Endodermal cell (in vitro differentiated cells): ENCODE data around the gene ZBTB39. TPM values are rescaled to one million over a fixed set of nuclear protein-coding genes. Genes with fewer than 3 reads are reported as not detected.

ENCODE experiments used
- DNase-seq: peaks from one replicate; pipeline ENCODE4 v3.0.0-alpha.2; 2017
- H3K27ac ChIP-seq: 2 replicates; pipeline ENCODE4 v1.5.1; 2013; ENCODE audit warnings: mild to moderate bottlenecking, low read depth, low read length, moderate library complexity
- H3K27me3 ChIP-seq: 2 replicates; pipeline ENCODE4 v1.6.1; 2013; ENCODE audit warnings: mild to moderate bottlenecking, low read length, moderate library complexity; ENCODE audit not compliant: insufficient read depth, control insufficient read depth, poor library complexity, severe bottlenecking
- H3K36me3 ChIP-seq: 2 replicates; pipeline ENCODE4 v1.7.0; 2013; ENCODE audit warnings: mild to moderate bottlenecking, low read length, moderate library complexity; ENCODE audit not compliant: control insufficient read depth, insufficient read depth
- H3K4me1 ChIP-seq: one replicate; pipeline ENCODE4 v1.7.0; 2013; ENCODE audit warnings: low read length; ENCODE audit not compliant: control insufficient read depth, insufficient read depth
- H3K4me3 ChIP-seq: 2 replicates; pipeline ENCODE4 v1.5.1; 2013; ENCODE audit warnings: mild to moderate bottlenecking, low read length, moderate library complexity
- H3K9ac ChIP-seq: 2 replicates; pipeline ENCODE4 v1.6.1; 2013; ENCODE audit warnings: mild to moderate bottlenecking, low read length, moderate library complexity; ENCODE audit not compliant: poor library complexity, severe bottlenecking; ENCODE audit errors: extremely low read depth
- H3K9me3 ChIP-seq: 2 replicates; pipeline ENCODE4 v1.6.1; 2013; ENCODE audit warnings: mild to moderate bottlenecking, low read length, moderate library complexity; ENCODE audit not compliant: control insufficient read depth
- H3K27ac Mint-ChIP-seq: 2 replicates; pipeline ENCODE4 v1.8.0; 2020; ENCODE audit warnings: mixed read lengths
- H3K27me3 Mint-ChIP-seq: 2 replicates; pipeline ENCODE4 v1.8.0; 2021; ENCODE audit warnings: mild to moderate bottlenecking, mixed read lengths; ENCODE audit not compliant: insufficient read depth
- H3K36me3 Mint-ChIP-seq: 2 replicates; pipeline ENCODE4 v1.8.0; 2020; ENCODE audit warnings: low read depth, mixed read lengths
- H3K4me1 Mint-ChIP-seq: 2 replicates; pipeline ENCODE4 v1.8.0; 2020; ENCODE audit warnings: mixed read lengths
- H3K4me3 Mint-ChIP-seq: 2 replicates; pipeline ENCODE4 v1.8.0; 2020; ENCODE audit warnings: mild to moderate bottlenecking, moderate library complexity, mixed read lengths
- H3K9me3 Mint-ChIP-seq: 2 replicates; pipeline ENCODE4 v1.8.0; 2020; ENCODE audit warnings: mild to moderate bottlenecking, mixed read lengths
- WGBS, 2 experiments: methylation state at CpG; one replicate each; pipeline versions ENCODE4 v1.1.5 to v1.1.7; 2013; ENCODE audit warnings: missing lambda C conversion rate in 2 of 2, mixed read lengths in 1 of 2; ENCODE audit not compliant: insufficient coverage in 1 of 2, insufficient read length in 1 of 2; 5-methylcytosine and 5-hydroxymethylcytosine counted together
- total RNA-seq, 2 donors: library from RNA; stranded (reverse); fragmentation: NEBNext Ultra II Directional in 1 of 2; extraction: Animal tissue kit (Norgen Biotek cat#: 25700) in 1 of 2; gene quantifications; 2 replicates in 1 of 2; 3 replicates in 1 of 2; pipeline ENCODE4 v1.2.1, GENCODE V29; 2021
- TF ChIP-seq, protein P1 (sequence below): fragments of 200-600 bp; sonication (generic); conservative IDR thresholded peaks from 2 replicates; pipeline ENCODE4 v1.5.0; 2021; ENCODE audit warnings: antibody characterized with exemption, mild to moderate bottlenecking

ZBTB39 gene
- total RNA-seq, 2 donors from 2014 or later = 22.1 to 25.7 TPM

DNA sequence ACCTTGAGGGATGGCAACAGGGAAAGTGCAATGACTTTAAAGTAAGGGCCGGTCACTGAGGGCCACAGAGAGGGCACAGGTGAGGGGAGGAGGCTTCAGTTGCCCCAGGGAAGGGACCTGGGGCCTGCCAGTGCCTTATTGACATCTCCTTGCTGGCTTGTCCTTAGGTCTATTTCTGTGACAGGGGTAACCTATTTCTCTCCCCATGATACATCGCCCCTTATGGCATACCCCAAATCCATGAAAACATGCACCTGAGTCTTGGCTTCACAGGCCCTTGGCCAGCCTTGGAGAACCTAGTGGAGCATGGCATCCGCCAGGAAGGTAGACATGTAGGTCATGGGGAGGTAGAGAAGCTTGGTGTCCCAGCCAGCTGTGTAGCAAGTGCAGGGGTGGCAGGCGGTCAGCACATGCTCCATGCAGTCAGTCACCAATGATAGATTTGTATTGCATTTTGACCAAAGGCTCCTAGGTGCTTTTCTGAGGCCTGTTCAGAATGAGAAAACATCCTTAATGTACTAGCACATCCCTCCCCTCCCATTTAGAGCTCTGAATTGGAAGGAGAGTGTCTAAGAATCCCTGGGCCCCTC is 25.3 kb downstream of the ZBTB39 start:
- Mint-ChIP-seq H3K27me3 (no peaks in the 10 kb centered on the region), H3K9me3 (no peaks in the 10 kb centered on the region), H3K36me3 (no peaks in the 10 kb centered on the region), H3K27ac (no peak overlapping the region), H3K4me1 (no peaks in the 10 kb centered on the region), H3K4me3 (no peak overlapping the region)
- Histone ChIP-seq H3K9me3 (no peaks in the 10 kb centered on the region), H3K4me3 (no peak overlapping the region), H3K27me3 (no peaks in the 10 kb centered on the region), H3K4me1 (no peaks in the 10 kb centered on the region), H3K9ac (no peak overlapping the region), H3K36me3 (no peaks in the 10 kb centered on the region), H3K27ac (no peak overlapping the region)
- 91 to 100% methylated on average over 4 of the region's 4 CpGs for WGBS, 2 experiments
- no peak for DNase-seq
- TF ChIP-seq, protein P1, sequence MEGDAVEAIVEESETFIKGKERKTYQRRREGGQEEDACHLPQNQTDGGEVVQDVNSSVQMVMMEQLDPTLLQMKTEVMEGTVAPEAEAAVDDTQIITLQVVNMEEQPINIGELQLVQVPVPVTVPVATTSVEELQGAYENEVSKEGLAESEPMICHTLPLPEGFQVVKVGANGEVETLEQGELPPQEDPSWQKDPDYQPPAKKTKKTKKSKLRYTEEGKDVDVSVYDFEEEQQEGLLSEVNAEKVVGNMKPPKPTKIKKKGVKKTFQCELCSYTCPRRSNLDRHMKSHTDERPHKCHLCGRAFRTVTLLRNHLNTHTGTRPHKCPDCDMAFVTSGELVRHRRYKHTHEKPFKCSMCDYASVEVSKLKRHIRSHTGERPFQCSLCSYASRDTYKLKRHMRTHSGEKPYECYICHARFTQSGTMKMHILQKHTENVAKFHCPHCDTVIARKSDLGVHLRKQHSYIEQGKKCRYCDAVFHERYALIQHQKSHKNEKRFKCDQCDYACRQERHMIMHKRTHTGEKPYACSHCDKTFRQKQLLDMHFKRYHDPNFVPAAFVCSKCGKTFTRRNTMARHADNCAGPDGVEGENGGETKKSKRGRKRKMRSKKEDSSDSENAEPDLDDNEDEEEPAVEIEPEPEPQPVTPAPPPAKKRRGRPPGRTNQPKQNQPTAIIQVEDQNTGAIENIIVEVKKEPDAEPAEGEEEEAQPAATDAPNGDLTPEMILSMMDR = no peak

DNA sequence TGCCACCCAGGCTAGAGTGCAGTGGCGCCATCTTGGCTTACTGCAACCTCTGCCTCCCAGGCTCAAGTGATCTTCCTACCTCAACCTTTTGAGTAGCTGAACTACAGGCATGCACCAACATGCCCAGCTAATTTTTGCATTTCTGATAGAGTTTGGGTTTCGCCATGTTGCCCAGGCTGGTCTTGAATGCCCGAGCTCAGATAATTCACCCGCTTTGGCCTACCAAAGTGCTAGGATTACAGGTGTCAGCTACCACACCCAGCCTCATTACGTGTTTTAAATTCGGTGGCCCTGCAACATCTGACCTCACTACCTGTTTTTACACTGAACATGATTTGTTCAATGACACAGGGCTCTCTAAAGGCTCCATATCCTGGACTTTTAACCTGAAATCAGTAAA is 26.1 kb downstream of the ZBTB39 start:
- Histone ChIP-seq H3K27me3 (no peaks in the 10 kb centered on the region), H3K9ac (no peak overlapping the region), H3K9me3 (no peaks in the 10 kb centered on the region), H3K4me3 (no peak overlapping the region), H3K4me1 (no peaks in the 10 kb centered on the region), H3K27ac (no peak overlapping the region), H3K36me3 (no peaks in the 10 kb centered on the region)
- H3K27me3 Mint-ChIP-seq = no peaks in the 10 kb centered on the region
- H3K4me1 Mint-ChIP-seq = no peaks in the 10 kb centered on the region
- peak; percentile 22 for DNase-seq
- H3K36me3 Mint-ChIP-seq = no peaks in the 10 kb centered on the region
- no peak overlapping the region for H3K4me3 Mint-ChIP-seq
- TF ChIP-seq, protein P1 = no peak
- H3K27ac Mint-ChIP-seq = no peak overlapping the region
- H3K9me3 Mint-ChIP-seq = no peaks in the 10 kb centered on the region
- WGBS, 2 experiments = 89 to 93% methylated on average over 6 of the region's 6 CpGs

DNA sequence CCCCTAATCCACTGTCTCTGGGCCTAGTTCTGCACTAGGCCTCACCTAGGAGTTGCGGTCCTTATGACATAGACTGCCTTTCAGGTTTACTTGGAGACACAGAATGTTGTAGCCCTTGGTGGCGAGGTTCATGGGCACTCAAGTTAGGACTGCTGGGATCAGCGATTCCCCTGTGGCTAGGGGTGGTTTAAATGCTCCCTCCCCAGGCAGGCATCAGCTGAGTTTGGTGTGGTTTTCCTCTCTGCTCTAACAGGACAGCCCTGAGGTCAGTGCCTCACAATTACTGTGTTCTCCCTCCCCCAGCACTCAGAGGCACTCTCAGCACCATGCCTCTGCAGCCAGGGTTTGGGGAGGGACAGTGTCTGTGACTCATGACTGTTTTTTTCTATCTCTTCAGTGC is 26.7 kb downstream of the ZBTB39 start:
- TF ChIP-seq, protein P1 = no peak
- no peak overlapping the region for H3K9ac ChIP-seq
- Mint-ChIP-seq H3K27me3 (no peaks in the 10 kb centered on the region), H3K27ac (no peak overlapping the region), H3K9me3 (no peaks in the 10 kb centered on the region), H3K36me3 (no peaks in the 10 kb centered on the region), H3K4me3 (no peak overlapping the region), H3K4me1 (no peaks in the 10 kb centered on the region)
- 85 to 100% methylated on average over 3 of the region's 3 CpGs for WGBS, 2 experiments
- no peak overlapping the region for H3K4me3 ChIP-seq
- no peak overlapping the region for H3K27ac ChIP-seq
- no peaks in the 10 kb centered on the region for H3K9me3 ChIP-seq
- no peaks in the 10 kb centered on the region for H3K27me3 ChIP-seq
- no peaks in the 10 kb centered on the region for H3K36me3 ChIP-seq
- H3K4me1 ChIP-seq = no peaks in the 10 kb centered on the region
- peak; percentile 26 for DNase-seq
